ENCODE measurements around the gene REM1.

The REM1 gene

GRCh38 chr20:31446084-31446819 is 28.8 kb upstream of the REM1 start:
- TF ChIP-seq ARNTL (CRISPR knock-in tag; IDR thresholded peaks at IDR 0.05; ENCODE audit: borderline replicate concordance, low read depth) (no peak), TOX (CRISPR knock-in tag; IDR thresholded peaks at IDR 0.05; ENCODE audit: borderline replicate concordance) (no peak), RARB (CRISPR knock-in tag; IDR thresholded peaks at IDR 0.05) (no peak), TCF4 (CRISPR knock-in tag; IDR thresholded peaks at IDR 0.05; ENCODE audit: borderline replicate concordance) (no peak), TSHZ2 (CRISPR knock-in tag; IDR thresholded peaks at IDR 0.05) (no peak), ZFP30 (CRISPR knock-in tag; IDR thresholded peaks at IDR 0.05) (no peak), BACH2 (CRISPR knock-in tag; IDR thresholded peaks at IDR 0.05; ENCODE audit: borderline replicate concordance) (no peak), OSR1 (CRISPR knock-in tag; IDR thresholded peaks at IDR 0.05) (no peak), ZFP3 (CRISPR knock-in tag; IDR thresholded peaks at IDR 0.05) (no peak), CSRNP3 (CRISPR knock-in tag; IDR thresholded peaks at IDR 0.05) (no peak), ISL1 (CRISPR knock-in tag; IDR thresholded peaks at IDR 0.05) (no peak), PATZ1 (CRISPR knock-in tag; IDR thresholded peaks at IDR 0.05; ENCODE audit: borderline replicate concordance) (no peak), PPARA (CRISPR knock-in tag; IDR thresholded peaks at IDR 0.05; ENCODE audit: borderline replicate concordance) (no peak), ZC3H10 (CRISPR knock-in tag; IDR thresholded peaks at IDR 0.05) (no peak), SNAI2 (CRISPR knock-in tag; IDR thresholded peaks at IDR 0.05) (no peak), ZNF8 (CRISPR knock-in tag; IDR thresholded peaks at IDR 0.05) (no peak), CREB5 (CRISPR knock-in tag; IDR thresholded peaks at IDR 0.05; ENCODE audit: low read depth) (no peak), GLIS3 (CRISPR knock-in tag; IDR thresholded peaks at IDR 0.05) (no peak)

DNA sequence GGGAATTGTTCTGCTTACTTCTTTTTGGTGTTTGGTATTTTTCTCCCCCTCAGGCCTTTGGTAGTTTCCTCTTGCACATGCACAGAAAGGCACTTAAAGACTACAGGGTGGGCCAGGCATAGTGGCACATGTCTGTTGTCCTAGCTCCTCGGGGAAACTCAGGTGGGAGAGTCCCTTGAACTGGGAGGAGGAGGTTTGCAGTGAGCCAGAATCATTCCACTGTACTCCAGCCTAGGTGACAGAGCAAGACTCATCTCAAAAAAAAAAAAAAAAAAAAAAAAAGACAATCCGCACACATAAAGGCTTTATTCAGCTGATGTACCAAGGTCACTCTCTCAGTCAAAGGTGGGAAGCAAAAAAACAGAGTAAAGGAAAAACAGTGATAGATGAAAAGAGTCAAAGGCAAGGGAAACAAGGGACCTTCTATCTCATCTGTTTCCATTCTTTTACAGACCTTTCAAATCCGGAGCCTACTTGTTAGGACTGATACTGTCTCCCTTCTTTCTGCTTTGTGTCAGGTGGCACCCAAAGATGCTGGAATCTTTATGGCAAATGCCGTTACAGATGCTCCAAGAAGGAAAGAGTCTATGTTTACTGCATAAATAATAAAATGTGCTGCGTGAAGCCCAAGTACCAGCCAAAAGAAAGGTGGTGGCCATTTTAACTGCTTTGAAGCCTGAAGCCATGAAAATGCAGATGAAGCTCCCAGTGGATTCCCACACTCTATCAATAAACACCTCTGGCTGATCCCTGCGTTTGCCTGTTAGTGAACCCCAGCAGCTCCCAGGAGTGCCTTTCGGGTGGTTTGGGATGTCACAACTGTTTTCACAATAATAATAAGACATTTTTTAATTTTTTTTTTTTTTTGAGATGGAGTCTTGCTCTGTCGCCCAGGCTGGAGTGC is 25.3 kb upstream of the REM1 start:
- TF ChIP-seq ZNF70 (CRISPR knock-in tag; IDR thresholded peaks at IDR 0.05) (no peak), CREB5 (CRISPR knock-in tag; IDR thresholded peaks at IDR 0.05; ENCODE audit: low read depth) (no peak), PATZ1 (CRISPR knock-in tag; IDR thresholded peaks at IDR 0.05; ENCODE audit: borderline replicate concordance) (no peak), PPARA (CRISPR knock-in tag; IDR thresholded peaks at IDR 0.05; ENCODE audit: borderline replicate concordance) (no peak)
- no peak for ATAC-seq

More at GRCh38 chr20:31446084-31446819, 28.8 kb upstream of the REM1 start:
- no peak for ATAC-seq
